ENCODE results near the gene DNAJC28.

Gene DNAJC28

GRCh38 chr21:33531007-33531406 is 39.5 kb upstream of the DNAJC28 start:
- Histone ChIP-seq H3K9me3 (no peaks in the 10 kb centered on the region), H3K27ac (no peak overlapping the region), H3K36me3 (peaks cover 14% of the 10 kb centered on the region), H3K27me3 (no peaks in the 10 kb centered on the region), H3K4me1 (ENCODE audit: control insufficient read depth in 1 of 2, insufficient read depth in 1 of 2, low read depth in 1 of 2, low read length in 1 of 2) (peaks cover 11 to 15% of the 10 kb centered on the region in 2 experiments), H3K4me3 (ENCODE audit: low read depth in 1 of 2, low read length in 1 of 2) (no peak overlapping the region)
- TF ChIP-seq CTCF (IDR thresholded peaks at IDR 0.05): no peak

GRCh38 chr21:33522953-33523349 is 31.4 kb upstream of the DNAJC28 start:
- Histone ChIP-seq H3K9me3 (no peaks in the 10 kb centered on the region), H3K4me3 (ENCODE audit: low read depth in 1 of 2, low read length in 1 of 2) (no peak overlapping the region), H3K4me1 (ENCODE audit: control insufficient read depth in 1 of 2, insufficient read depth in 1 of 2, low read depth in 1 of 2, low read length in 1 of 2) (peaks cover 7 to 11% of the 10 kb centered on the region in 2 experiments), H3K36me3 (peaks cover 32% of the 10 kb centered on the region), H3K27ac (no peak overlapping the region), H3K27me3 (no peaks in the 10 kb centered on the region)
- TF ChIP-seq CTCF (IDR thresholded peaks at IDR 0.05): no peak

GRCh38 chr21:33522297-33522952 is 30.9 kb upstream of the DNAJC28 start:
- H3K4me3 ChIP-seq (ENCODE audit: low read depth in 1 of 2, low read length in 1 of 2): no peak overlapping the region
- H3K9me3 ChIP-seq: no peaks in the 10 kb centered on the region
- H3K27ac ChIP-seq: no peak overlapping the region
- TF ChIP-seq CTCF (IDR thresholded peaks at IDR 0.05): no peak
- no peaks in the 10 kb centered on the region for H3K27me3 ChIP-seq
- peaks cover 7 to 11% of the 10 kb centered on the region in 2 experiments for H3K4me1 ChIP-seq (ENCODE audit: control insufficient read depth in 1 of 2, insufficient read depth in 1 of 2, low read depth in 1 of 2, low read length in 1 of 2)
- H3K36me3 ChIP-seq: peaks cover 32% of the 10 kb centered on the region

GRCh38 chr21:33518899-33519298 is 27.4 kb upstream of the DNAJC28 start:
- no peaks in the 10 kb centered on the region for H3K9me3 ChIP-seq
- no peak overlapping the region for H3K4me3 ChIP-seq (ENCODE audit: low read depth in 1 of 2, low read length in 1 of 2)
- H3K27ac ChIP-seq: no peak overlapping the region
- H3K4me1 ChIP-seq (ENCODE audit: control insufficient read depth in 1 of 2, insufficient read depth in 1 of 2, low read depth in 1 of 2, low read length in 1 of 2): no peaks in the 10 kb centered on the region
- H3K36me3 ChIP-seq: peaks cover 64% of the 10 kb centered on the region
- TF ChIP-seq CTCF (IDR thresholded peaks at IDR 0.05): no peak
- H3K27me3 ChIP-seq: no peaks in the 10 kb centered on the region

GRCh38 chr21:33514229-33514628 is 22.7 kb upstream of the DNAJC28 start:
- TF ChIP-seq CTCF (IDR thresholded peaks at IDR 0.05): no peak
- H3K4me1 ChIP-seq (ENCODE audit: control insufficient read depth in 1 of 2, insufficient read depth in 1 of 2, low read depth in 1 of 2, low read length in 1 of 2): no peaks in the 10 kb centered on the region
- H3K27me3 ChIP-seq: no peaks in the 10 kb centered on the region
- no peak overlapping the region for H3K4me3 ChIP-seq (ENCODE audit: low read depth in 1 of 2, low read length in 1 of 2)
- H3K9me3 ChIP-seq: no peaks in the 10 kb centered on the region
- no peak overlapping the region for H3K27ac ChIP-seq
- H3K36me3 ChIP-seq: peaks cover 89% of the 10 kb centered on the region
